Caco-2 (cell line): Measurements from ENCODE around the gene INHBC. TPM values are rescaled to one million over a fixed set of nuclear protein-coding genes. Genes with fewer than 3 reads are reported as not detected.

ENCODE experiments used
- BruUV-seq: library from RNA; stranded (reverse); fragments of 400-500 nt; replicated peaks from 2 replicates; lab custom pipeline; 2021; lab: Mats Ljungman, UMichigan
- CTCF ChIA-PET: fragments of 300-600 bp; sonication (Branson Sonifier 250); formaldehyde crosslinking; loops from one replicate; lab custom pipeline; 2022; ENCODE audit warnings: antibody characterized with exemption; lab: Charles Lee
- POLR2A ChIA-PET: fragments of 300-600 bp; sonication (Branson Sonifier 250); formaldehyde crosslinking; loops from one replicate; lab custom pipeline; 2022; ENCODE audit warnings: antibody characterized with exemption; lab: Charles Lee
- DNase-seq, 2 experiments: peaks; one replicate each; pipeline versions ENCODE4 v3.0.0 to v3.0.0-alpha.2; 2020 to 2022
- H3K27me3 ChIP-seq: replicated peaks from 2 replicates; pipeline ENCODE4 v1.6.0; 2011; ENCODE audit warnings: low read length; ENCODE audit not compliant: control insufficient read depth, insufficient read depth
- H3K36me3 ChIP-seq: 2 replicates; pipeline ENCODE4 v1.5.1; 2011; ENCODE audit warnings: low read length; ENCODE audit not compliant: control insufficient read depth, insufficient read depth
- H3K4me1 ChIP-seq: fragments of 250-450 bp; sonication (Bioruptor Pico); 2 replicates; pipeline ENCODE4 v1.5.1; 2020; ENCODE audit warnings: mild to moderate bottlenecking
- H3K4me3 ChIP-seq: 2 replicates; pipeline ENCODE4 v1.5.1; 2011; ENCODE audit warnings: low read depth, mild to moderate bottlenecking, control low read depth, low read length
- H3K9me3 ChIP-seq: fragments of 250-450 bp; sonication (Bioruptor Pico); 2 replicates; pipeline ENCODE4 v1.5.1; 2020; ENCODE audit warnings: mild to moderate bottlenecking, moderate library complexity
- H3K27ac Mint-ChIP-seq: one replicate; pipeline ENCODE4 v1.8.0; 2022; ENCODE audit warnings: mixed read lengths; ENCODE audit not compliant: unreplicated experiment
- H3K27me3 Mint-ChIP-seq: one replicate; pipeline ENCODE4 v1.8.0; 2022; ENCODE audit warnings: mixed read lengths; ENCODE audit not compliant: insufficient read depth, unreplicated experiment
- H3K36me3 Mint-ChIP-seq: one replicate; pipeline ENCODE4 v1.8.0; 2022; ENCODE audit warnings: mild to moderate bottlenecking, mixed read lengths; ENCODE audit not compliant: insufficient read depth, unreplicated experiment
- H3K4me1 Mint-ChIP-seq: one replicate; pipeline ENCODE4 v1.8.0; 2022; ENCODE audit warnings: low read depth, mixed read lengths; ENCODE audit not compliant: unreplicated experiment
- H3K4me3 Mint-ChIP-seq: one replicate; pipeline ENCODE4 v1.8.0; 2022; ENCODE audit warnings: mild to moderate bottlenecking, moderate library complexity, mixed read lengths; ENCODE audit not compliant: unreplicated experiment
- H3K9me3 Mint-ChIP-seq: one replicate; pipeline ENCODE4 v1.8.0; 2022; ENCODE audit warnings: mixed read lengths; ENCODE audit not compliant: unreplicated experiment
- CTCF ChIP-seq, 2 experiments: fragments of 200-600 bp in 1 of 2; IDR thresholded peaks; 1 replicate in 1 of 2; 2 replicates in 1 of 2; pipeline versions ENCODE4 v1.5.1 to v1.8.0; 2011 to 2022; ENCODE audit warnings: antibody characterized with exemption in 1 of 2, control low read depth in 1 of 2, inconsistent platforms in 1 of 2, low read depth in 1 of 2, low read length in 1 of 2, mild to moderate bottlenecking in 1 of 2, moderate library complexity in 1 of 2; ENCODE audit not compliant: insufficient read depth in 1 of 2, severe bottlenecking in 1 of 2, unreplicated experiment in 1 of 2
- intact Hi-C: fragments of 100-400 bp; cut with micrococcal nuclease; formaldehyde crosslinking; loops from one replicate; pipeline ENCODE4 v1.10.0; 2022; ENCODE audit not compliant: unreplicated experiment
- total RNA-seq: library from RNA; stranded (reverse); gene quantifications from 2 replicates; pipeline ENCODE4 v1.2.3, GENCODE V29; 2022

INHBC gene
- total RNA-seq, 1 experiment from 2014 or later, result not detected

DNA sequence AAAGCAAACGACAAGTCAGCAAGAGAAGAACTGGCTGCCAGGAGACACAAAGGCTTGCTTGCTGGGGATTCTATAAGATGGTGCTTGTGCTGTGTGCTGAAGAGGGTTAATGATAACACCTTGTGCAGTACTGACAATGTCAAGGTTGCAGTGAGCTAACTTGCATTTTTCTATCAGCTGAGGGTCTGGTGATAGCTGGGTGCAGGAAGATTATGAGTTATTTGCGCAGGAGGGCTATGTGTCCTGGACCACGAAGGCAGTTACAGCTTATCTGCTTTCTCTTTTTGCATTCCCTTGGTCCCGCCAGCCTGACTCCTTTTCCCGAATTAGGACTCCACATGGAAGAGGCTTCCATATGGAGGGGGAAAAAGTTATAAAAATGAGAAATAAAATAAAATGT lies 46.2 kb upstream of the INHBC start:
- Mint-ChIP-seq H3K27me3 (no peaks in the 10 kb centered on the region), H3K27ac (no peak overlapping the region), H3K4me1 (peaks cover 7% of the 10 kb centered on the region), H3K9me3 (no peaks in the 10 kb centered on the region), H3K4me3 (no peak overlapping the region), H3K36me3 (peaks cover 20% of the 10 kb centered on the region)
- BruUV-seq, result no TSS peak
- H3K4me3 ChIP-seq, result no peak overlapping the region
- DNase-seq, result no peak
- TF ChIP-seq CTCF (IDR thresholded peaks at IDR 0.05; ENCODE audit: insufficient read depth in 1 of 2, low read depth in 1 of 2, low read length in 1 of 2, severe bottlenecking in 1 of 2, unreplicated experiment in 1 of 2), result no peak
- intact Hi-C loops, result no loop called here
- CTCF ChIA-PET, result no interaction called here
- no peaks in the 10 kb centered on the region for H3K9me3 ChIP-seq
- H3K4me1 ChIP-seq, result no peaks in the 10 kb centered on the region
- H3K36me3 ChIP-seq, result no peaks in the 10 kb centered on the region
- no peaks in the 10 kb centered on the region for H3K27me3 ChIP-seq
- POLR2A ChIA-PET, result no interaction called here

- CTCF ChIA-PET, result interaction anchor here (0.5 kb wide), 1 partner anchor 81 kb away, joined by 4 read pairs; no protein-coding TSS in a partner anchor
- TF ChIP-seq CTCF (IDR thresholded peaks at IDR 0.05; ENCODE audit: insufficient read depth in 1 of 2, low read depth in 1 of 2, low read length in 1 of 2, severe bottlenecking in 1 of 2, unreplicated experiment in 1 of 2), result no peak
- intact Hi-C loops, result no loop called here
- H3K36me3 Mint-ChIP-seq, result peaks cover 20% of the 10 kb centered on the region
- no peaks in the 10 kb centered on the region for H3K27me3 Mint-ChIP-seq
- no peaks in the 10 kb centered on the region for H3K9me3 ChIP-seq
- no peak for DNase-seq
- BruUV-seq, result no TSS peak
- POLR2A ChIA-PET, result no interaction called here
- H3K4me1 ChIP-seq, result no peaks in the 10 kb centered on the region
- peaks cover 7% of the 10 kb centered on the region for H3K4me1 Mint-ChIP-seq
- no peak overlapping the region for H3K4me3 ChIP-seq
- H3K27me3 ChIP-seq, result no peaks in the 10 kb centered on the region
- no peak overlapping the region for H3K4me3 Mint-ChIP-seq
- no peaks in the 10 kb centered on the region for H3K9me3 Mint-ChIP-seq
- H3K36me3 ChIP-seq, result no peaks in the 10 kb centered on the region
- H3K27ac Mint-ChIP-seq, result no peak overlapping the region
These were observed 45.6 kb upstream of the INHBC start for GRCh38 chr12:57389033-57389432.

- no peak for TF ChIP-seq CTCF (IDR thresholded peaks at IDR 0.05; ENCODE audit: insufficient read depth in 1 of 2, low read depth in 1 of 2, low read length in 1 of 2, severe bottlenecking in 1 of 2, unreplicated experiment in 1 of 2)
- no peaks in the 10 kb centered on the region for H3K9me3 ChIP-seq
- Mint-ChIP-seq H3K36me3 (peaks cover 20% of the 10 kb centered on the region), H3K4me3 (no peak overlapping the region), H3K4me1 (peaks cover 7% of the 10 kb centered on the region), H3K27me3 (no peaks in the 10 kb centered on the region), H3K9me3 (no peaks in the 10 kb centered on the region), H3K27ac (no peak overlapping the region)
- POLR2A ChIA-PET, result no interaction called here
- no peaks in the 10 kb centered on the region for H3K36me3 ChIP-seq
- no peak overlapping the region for H3K4me3 ChIP-seq
- CTCF ChIA-PET, result interaction anchor here (0.7 kb wide), 1 partner anchor 879 kb away, joined by 4 read pairs; no protein-coding TSS in a partner anchor
- H3K27me3 ChIP-seq, result no peaks in the 10 kb centered on the region
- no peak for DNase-seq
- intact Hi-C loops, result no loop called here
- BruUV-seq, result no TSS peak
- H3K4me1 ChIP-seq, result no peaks in the 10 kb centered on the region
These were observed 44.4 kb upstream of the INHBC start for GRCh38 chr12:57390174-57390573.
